Cardiac muscle cell (in vitro differentiated cells and primary cell): ENCODE measurements around the gene MGME1. TPM values are rescaled to one million over a fixed set of nuclear protein-coding genes. Genes with fewer than 3 reads are reported as not detected.

Source experiments
- DNase-seq, 2 donors: peaks; one replicate each; pipeline versions ENCODE4 v3.0.0 to v3.0.0-alpha.2; 2010 to 2017; ENCODE audit warnings: low read depth in 1 of 2, low spot score in 1 of 2
- H3K27ac ChIP-seq: fragments of 200-600 bp; sonication (generic); 2 replicates; pipeline ENCODE4 v1.5.1; 2016
- H3K27me3 ChIP-seq: fragments of 200-600 bp; sonication (generic); 2 replicates; pipeline ENCODE4 v1.6.0; 2016; ENCODE audit warnings: control low read depth
- H3K36me3 ChIP-seq: fragments of 200-600 bp; sonication (generic); 2 replicates; pipeline ENCODE4 v1.5.1; 2016; ENCODE audit warnings: control low read depth
- H3K4me1 ChIP-seq: fragments of 200-600 bp; sonication (generic); 2 replicates; pipeline ENCODE4 v1.8.1; 2017; ENCODE audit warnings: low read depth, mild to moderate bottlenecking, mixed run types
- H3K4me3 ChIP-seq: fragments of 200-600 bp; sonication (generic); 2 replicates; pipeline ENCODE4 v1.5.1; 2016; ENCODE audit warnings: mild to moderate bottlenecking
- H3K9me3 ChIP-seq: fragments of 200-600 bp; sonication (generic); 2 replicates; pipeline ENCODE4 v1.5.1; 2017; ENCODE audit warnings: low read depth, mild to moderate bottlenecking, control low read depth
- polyA plus RNA-seq: library from polyadenylated mRNA; unstranded; fragments of >200 nt; fragmentation: Nextera tagmentation; extraction: Ambion mirVana; gene quantifications from 2 replicates; pipeline ENCODE4 v1.2.1, GENCODE V29; 2016
- total RNA-seq: library from RNA; depleted of rRNA; stranded (reverse); fragments of >200 nt; gene quantifications from 2 replicates; pipeline ENCODE4 v1.2.3, GENCODE V29; 2016
- TF ChIP-seq, protein P1 (sequence below): IDR thresholded peaks from 2 replicates; pipeline ENCODE4 v1.5.1; 2012; ENCODE audit warnings: low read depth, mild to moderate bottlenecking, low read length

The MGME1 gene, protein sequence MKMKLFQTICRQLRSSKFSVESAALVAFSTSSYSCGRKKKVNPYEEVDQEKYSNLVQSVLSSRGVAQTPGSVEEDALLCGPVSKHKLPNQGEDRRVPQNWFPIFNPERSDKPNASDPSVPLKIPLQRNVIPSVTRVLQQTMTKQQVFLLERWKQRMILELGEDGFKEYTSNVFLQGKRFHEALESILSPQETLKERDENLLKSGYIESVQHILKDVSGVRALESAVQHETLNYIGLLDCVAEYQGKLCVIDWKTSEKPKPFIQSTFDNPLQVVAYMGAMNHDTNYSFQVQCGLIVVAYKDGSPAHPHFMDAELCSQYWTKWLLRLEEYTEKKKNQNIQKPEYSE
- 12.3 and 15.9 TPM in 2 replicates for total RNA-seq
- polyA plus RNA-seq, result 27.2 and 34.9 TPM in 2 replicates

DNA sequence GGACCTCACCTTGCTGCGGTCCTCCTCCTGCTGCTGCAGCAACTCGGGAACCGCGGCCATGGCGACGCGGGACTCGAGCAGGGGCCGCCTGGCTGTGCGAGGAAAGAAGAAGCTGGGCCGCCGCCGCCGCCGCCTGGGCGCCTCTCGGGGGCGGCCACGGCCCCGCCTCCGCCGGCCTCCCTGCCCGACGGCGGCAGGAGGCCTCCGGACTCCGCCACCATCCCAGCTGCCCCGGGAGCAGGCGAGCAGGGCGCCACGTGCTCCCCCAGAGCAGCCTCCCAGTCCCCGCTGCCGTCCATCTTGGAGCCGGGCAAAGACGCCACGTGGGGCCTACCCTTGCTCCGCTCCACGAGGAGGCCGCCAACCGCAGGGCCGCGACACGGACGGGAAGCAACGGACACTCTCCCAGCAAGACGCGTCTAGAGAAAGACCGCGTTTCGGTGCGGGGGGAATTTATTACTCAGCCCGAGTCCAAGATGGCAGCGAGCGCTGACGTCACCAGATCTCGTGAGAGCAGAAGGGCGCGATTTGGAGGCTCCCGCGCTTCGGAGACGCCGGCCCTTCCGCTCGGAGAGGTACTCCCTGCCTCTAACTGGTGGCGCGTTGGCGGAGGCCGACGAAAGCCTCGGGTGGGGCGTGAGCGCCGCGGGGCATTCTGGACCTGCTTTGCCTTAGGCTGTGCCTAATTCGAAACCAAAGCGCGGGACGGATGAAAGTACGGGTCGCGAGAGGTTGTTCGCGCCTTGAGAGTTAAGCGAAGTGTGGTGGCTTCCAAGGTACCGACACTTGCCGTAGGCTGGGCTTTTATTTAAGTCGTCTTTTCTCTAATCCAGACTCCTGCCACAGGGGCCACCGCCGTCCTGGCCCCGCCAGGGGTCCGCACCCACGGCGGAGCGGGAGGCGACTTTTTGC, at the start of gene MGME1, which contains the start of gene SNX5:
Gene MGME1, plus strand, starts transcription at position 653 of the 912 bp plus-strand sequence. CDS start 842 bp downstream, outside the sequence.
Gene SNX5, minus strand, starts transcription at position 429 of the 912 bp plus-strand sequence. Its CDS starts 369 bp downstream, at position 60.
- H3K27me3 ChIP-seq, result no peaks in the 10 kb centered on the region
- DNase-seq, result peak; percentile 99 to 100
- H3K27ac ChIP-seq, result peak within 1 kb of the TSS; percentile 99
- TF ChIP-seq, protein P1, sequence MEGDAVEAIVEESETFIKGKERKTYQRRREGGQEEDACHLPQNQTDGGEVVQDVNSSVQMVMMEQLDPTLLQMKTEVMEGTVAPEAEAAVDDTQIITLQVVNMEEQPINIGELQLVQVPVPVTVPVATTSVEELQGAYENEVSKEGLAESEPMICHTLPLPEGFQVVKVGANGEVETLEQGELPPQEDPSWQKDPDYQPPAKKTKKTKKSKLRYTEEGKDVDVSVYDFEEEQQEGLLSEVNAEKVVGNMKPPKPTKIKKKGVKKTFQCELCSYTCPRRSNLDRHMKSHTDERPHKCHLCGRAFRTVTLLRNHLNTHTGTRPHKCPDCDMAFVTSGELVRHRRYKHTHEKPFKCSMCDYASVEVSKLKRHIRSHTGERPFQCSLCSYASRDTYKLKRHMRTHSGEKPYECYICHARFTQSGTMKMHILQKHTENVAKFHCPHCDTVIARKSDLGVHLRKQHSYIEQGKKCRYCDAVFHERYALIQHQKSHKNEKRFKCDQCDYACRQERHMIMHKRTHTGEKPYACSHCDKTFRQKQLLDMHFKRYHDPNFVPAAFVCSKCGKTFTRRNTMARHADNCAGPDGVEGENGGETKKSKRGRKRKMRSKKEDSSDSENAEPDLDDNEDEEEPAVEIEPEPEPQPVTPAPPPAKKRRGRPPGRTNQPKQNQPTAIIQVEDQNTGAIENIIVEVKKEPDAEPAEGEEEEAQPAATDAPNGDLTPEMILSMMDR, result no peak
- H3K4me1 ChIP-seq, result peaks cover 51% of the 10 kb centered on the region
- no peaks in the 10 kb centered on the region for H3K36me3 ChIP-seq
- peak within 1 kb of the TSS; percentile 95 for H3K4me3 ChIP-seq
- H3K9me3 ChIP-seq, result no peaks in the 10 kb centered on the region

DNA sequence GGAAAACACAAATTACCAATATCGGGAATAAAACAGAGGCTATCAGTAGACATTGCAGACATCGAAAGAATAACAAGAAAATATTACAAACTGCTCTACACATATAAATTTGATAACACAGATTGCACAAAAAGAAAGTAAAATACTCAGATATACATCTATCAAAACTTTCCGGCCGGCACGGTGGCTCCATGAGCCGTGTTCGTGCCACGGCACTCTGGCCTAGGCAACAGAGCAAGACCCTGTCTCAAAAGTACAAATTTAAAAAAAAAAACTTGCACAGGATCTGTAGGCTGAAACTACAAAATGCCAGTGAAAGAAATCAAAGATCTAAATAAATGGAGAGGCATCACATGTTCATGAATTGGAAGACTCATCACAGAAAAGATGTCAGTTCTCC, 49.7 kb upstream of the MGME1 start:
- DNase-seq, result no peak
- TF ChIP-seq, protein P1, result no peak
- Histone ChIP-seq H3K4me3 (no peak overlapping the region), H3K27me3 (no peaks in the 10 kb centered on the region), H3K27ac (no peak overlapping the region), H3K4me1 (no peaks in the 10 kb centered on the region), H3K36me3 (no peaks in the 10 kb centered on the region), H3K9me3 (no peaks in the 10 kb centered on the region)

DNA sequence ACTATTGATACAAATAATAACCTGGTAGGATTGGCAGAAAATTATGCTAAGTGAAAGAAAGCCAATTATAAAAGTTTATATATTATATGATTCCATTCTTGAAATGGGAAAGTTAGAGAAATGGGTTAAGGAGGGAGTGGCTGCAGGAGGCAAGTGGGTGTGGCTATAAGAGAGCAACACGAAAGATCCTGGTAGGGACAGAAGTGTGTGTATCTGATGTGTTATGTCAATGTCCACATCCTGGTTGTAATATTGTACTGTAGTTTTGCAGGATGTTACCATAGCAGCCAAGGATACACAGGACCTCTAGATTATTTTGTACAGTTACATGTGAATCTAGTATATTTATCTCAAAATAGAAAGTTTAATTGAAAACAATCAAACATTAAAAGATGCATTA, 47.0 kb upstream of the MGME1 start:
- DNase-seq, result no peak

DNA sequence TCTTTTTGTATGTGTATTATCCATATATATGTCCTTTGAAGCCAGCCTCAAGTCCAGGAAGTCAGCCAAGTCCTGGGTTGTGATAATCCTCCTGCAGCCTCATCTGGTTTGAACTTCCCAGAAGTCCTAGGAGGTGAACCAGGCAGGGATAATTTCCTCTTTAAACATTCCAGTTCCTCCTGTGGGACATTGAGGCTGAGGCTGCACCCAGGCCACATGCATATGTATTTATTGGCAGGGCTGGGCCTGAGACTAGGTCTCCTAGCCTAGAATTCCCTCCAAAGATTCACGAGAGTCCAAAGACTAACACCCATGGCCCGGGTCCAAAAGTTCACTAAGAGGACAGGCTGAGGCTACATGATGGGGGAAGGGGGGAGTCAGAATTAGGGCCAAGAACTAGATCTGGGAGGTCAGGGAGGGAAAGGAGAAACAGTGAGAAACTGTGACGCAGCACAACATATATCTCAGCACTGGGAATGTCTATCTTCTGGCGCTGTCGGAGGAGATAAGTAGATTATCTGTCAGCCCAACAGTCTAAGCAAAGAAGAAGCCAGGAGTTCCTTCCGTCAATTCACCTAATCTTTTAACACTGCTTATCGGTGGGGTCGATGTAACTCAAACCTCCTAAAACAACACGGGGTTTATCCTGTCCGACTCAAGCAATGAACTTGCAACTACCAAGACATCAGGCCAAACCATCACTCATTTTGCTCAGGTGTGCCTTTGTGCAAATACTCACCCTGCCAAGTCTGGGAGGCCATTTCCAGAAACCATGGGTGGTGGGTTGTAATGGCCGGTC, 43.5 kb upstream of the MGME1 start:
- Histone ChIP-seq H3K36me3 (no peaks in the 10 kb centered on the region), H3K27ac (no peak overlapping the region), H3K9me3 (no peaks in the 10 kb centered on the region), H3K4me3 (no peak overlapping the region), H3K27me3 (no peaks in the 10 kb centered on the region), H3K4me1 (no peaks in the 10 kb centered on the region)
- peak in 1 of 2 donors; percentile 78 for DNase-seq
- TF ChIP-seq, protein P1, result no peak

More for the DNA sequence above, 47.0 kb upstream of the MGME1 start:
- H3K9me3 ChIP-seq, result no peaks in the 10 kb centered on the region
- H3K27ac ChIP-seq, result no peak overlapping the region
- no peak overlapping the region for H3K4me3 ChIP-seq
- no peaks in the 10 kb centered on the region for H3K27me3 ChIP-seq
- no peaks in the 10 kb centered on the region for H3K36me3 ChIP-seq
- TF ChIP-seq, protein P1, result no peak
- H3K4me1 ChIP-seq, result no peaks in the 10 kb centered on the region

DNA sequence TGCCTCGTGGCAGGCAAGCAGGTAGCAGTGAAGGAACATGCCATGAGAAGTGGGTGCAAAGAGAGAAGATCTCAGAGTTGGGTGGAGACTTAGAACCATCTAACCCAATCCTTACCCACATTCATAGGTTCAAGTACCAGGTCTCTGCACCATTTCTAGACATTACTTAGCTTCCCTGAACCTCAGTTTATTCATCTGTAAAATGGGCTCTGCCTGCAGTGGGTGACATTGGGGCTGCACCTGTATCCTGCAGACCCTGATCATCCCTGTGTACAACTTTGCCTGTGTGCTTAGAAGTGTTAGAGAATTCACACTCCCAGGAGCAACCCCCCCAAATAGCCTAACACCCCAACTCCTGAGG, 42.9 kb upstream of the MGME1 start:
- Histone ChIP-seq H3K9me3 (no peaks in the 10 kb centered on the region), H3K4me1 (no peaks in the 10 kb centered on the region), H3K4me3 (no peak overlapping the region), H3K27me3 (no peaks in the 10 kb centered on the region), H3K27ac (no peak overlapping the region), H3K36me3 (no peaks in the 10 kb centered on the region)
- TF ChIP-seq, protein P1, result no peak
- DNase-seq, result no peak
